HG03159 (cell line): ENCODE results near the gene TERT.

Experiments used
- ATAC-seq: cut with Tn5 transposase; IDR thresholded peaks from one replicate; pipeline ENCODE4 v1.9.1; 2021; ENCODE audit warnings: mild to moderate bottlenecking, moderate library complexity; ENCODE audit not compliant: unreplicated experiment

TERT gene

DNA sequence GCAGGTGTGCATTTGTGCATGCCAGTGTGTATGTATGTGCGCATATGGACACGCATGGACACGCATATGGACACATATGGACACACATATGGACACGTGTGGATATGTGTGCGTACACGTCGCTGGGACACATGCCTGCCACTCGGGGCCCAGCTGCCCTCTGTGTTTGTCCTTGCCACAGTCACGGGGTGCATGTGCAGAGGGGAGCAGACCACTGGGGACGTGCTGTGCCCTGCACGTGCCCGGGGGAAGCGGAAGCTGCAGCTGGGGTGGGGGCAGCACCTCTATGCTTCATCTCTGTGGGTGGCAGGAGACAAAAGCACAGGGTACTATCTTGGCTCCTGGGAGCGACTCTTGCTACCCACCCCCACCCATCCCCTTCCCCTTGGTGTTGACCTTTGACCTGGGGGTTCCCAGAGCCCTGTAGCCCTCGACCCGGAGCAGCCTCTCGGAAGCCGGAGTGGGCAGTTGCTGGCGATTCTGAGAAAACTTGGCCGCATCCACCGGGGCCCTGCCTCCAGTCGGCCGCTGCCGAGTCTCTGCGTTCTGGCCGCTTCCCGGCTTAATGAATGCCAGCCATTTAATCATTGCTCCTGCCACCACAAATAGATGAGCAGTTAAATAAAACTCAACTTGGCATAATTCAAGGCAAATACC lies 72.1 kb downstream of the TERT start:
- no peak for ATAC-seq

DNA sequence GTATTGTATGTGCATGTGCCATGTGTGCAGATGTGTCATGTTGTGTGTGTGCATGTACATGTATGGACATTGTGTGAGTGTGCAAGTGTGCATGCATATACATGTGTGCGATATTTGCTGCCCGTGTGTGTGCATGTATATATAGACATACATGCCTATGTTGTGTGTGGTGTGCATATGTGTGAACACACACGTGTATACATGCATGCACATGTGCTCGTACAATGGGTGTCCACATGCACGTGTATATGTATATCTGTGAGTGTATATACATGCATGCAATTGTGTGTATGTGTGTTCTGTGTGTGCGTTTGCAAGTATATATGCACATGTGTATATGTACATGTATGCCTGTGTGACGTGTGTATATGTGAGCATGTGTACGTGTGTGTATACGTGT lies 72.7 kb downstream of the TERT start:
- no peak for ATAC-seq

DNA sequence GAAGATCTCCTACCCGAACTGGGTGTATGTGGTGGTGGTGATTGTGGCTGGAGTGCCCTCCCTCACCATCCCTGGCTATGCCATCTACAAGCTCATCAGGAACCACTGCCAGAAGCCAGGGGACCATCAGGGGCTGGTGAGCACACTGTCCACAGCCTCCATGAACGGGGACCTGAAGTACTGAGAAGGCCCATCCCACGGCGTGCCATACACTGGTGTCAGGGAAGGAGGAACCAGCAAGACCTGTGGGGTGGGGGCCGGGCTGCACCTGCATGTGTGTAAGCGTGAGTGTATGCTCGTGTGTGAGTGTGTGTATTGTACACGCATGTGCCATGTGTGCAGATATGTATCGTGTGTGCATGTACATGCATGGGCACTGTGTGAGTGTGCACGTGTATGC lies 73.1 kb downstream of the TERT start:
- ATAC-seq = no peak

DNA sequence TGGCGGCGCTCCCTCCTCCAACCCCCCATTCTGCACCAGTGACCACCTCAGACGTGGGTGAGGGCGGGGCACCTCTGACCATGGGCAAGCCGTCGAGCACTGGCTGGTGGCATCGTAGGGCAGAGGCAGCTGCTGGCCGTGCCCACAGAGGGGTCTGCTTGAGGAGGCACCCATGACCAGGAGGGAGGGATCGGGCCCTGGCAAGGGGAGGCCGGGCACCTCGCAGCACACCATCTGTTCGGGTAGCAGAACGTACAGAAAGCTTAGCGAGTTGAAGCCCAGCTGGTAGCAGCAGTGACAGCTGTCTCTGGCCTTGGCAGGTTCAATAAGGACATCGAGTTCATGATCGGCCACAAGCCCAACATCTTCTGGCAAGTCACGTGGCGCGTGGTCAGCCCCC lies 74.0 kb downstream of the TERT start:
- no peak for ATAC-seq

- no peak for ATAC-seq
Observed at GRCh38 chr5:1220351-1220750, 74.5 kb downstream of the TERT start.

- no peak for ATAC-seq
Observed at GRCh38 chr5:1219768-1220100, 75.1 kb downstream of the TERT start.

DNA sequence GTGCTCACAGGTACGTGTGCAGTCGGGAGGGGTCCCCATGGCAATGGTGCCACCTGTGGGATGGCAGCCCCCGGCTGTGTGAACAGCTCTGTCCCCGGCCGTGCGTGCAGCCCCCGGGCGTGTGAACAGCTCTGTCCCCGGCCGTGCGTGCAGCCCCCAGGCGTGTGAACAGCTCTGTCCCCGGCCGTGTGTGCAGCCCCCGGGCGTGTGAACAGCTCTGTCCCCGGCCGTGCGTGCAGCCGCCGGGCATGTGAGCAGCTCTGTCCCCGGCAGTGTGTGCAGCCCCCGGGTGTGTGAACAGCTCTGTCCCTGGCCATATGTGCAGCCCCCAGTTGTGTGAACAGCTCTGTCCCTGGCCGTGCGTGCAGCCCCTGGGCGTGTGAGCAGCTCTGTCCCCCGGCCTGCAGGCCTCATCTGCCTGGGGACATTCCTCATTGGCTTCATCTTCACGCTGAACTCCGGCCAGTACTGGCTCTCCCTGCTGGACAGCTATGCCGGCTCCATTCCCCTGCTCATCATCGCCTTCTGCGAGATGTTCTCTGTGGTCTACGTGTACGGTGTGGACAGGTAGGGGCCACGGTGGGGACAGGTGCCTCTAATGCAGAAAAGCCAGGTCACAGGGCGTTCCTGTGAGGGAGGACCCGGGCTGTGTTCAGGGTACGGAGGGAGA lies 75.6 kb downstream of the TERT start:
- ATAC-seq = no peak

DNA sequence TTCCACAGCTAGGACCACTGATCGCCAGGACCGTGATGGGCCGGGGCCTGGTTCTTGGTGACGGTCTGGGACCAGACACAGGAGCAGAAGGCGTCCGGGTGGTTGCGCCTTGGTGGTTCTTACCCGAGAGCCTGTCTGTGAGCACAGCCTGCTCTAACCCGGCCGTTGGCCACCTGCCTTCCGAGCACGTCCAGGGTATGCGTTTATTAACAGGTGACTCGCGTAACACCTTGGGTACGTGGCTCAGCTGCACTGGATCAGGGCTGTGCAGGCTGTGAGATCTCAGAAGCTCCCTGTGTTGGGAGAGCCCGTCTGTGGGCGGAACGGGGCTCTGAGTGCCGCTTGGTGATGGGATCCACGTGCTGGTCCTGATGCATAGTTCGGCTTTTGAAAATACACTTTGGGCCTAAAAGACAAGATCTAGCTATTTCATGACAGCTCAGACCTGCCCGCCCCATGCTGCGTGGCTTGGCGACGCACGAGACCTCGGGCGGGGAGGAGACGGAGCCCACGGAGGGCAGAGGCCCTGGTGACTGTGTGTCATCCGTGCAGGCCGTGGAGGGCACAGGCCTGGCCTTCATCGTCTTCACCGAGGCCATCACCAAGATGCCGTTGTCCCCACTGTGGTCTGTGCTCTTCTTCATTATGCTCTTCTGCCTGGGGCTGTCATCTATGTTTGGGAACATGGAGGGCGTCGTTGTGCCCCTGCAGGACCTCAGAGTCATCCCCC lies 76.4 kb downstream of the TERT start:
- no peak for ATAC-seq

DNA sequence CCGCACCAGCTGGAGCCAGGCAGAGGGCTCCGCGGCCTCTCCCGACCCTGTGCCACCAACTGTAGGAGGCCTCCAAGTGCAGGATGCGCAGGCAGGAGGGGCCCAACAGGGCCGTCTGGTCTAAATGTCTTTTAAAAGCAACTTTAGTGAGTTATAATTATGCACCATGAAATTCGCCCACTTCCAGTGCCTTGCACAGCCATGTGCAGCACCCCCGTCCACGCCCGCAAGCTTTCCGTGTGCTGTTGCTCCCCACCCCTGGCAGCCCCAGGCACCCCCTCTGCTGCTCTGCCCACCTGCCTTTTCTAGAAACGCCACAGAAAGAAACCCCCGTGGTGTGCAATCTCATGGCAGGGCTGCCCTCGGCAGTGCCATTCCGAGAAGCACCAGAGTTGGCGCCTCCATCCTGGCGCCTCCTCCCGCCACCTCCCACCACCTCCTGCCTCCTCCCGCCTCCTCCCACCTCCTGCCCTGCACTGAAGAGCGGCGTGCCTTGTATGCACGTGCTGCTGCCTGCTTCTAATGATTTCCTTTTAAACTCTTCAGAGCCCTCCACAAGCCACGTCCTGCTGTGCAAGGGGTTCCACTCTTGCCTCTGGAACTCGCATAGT lies 77.2 kb downstream of the TERT start:
- no peak for ATAC-seq

GRCh38 chr5:1216918-1217295 lies 78.0 kb downstream of the TERT start:
- ATAC-seq = no peak

DNA sequence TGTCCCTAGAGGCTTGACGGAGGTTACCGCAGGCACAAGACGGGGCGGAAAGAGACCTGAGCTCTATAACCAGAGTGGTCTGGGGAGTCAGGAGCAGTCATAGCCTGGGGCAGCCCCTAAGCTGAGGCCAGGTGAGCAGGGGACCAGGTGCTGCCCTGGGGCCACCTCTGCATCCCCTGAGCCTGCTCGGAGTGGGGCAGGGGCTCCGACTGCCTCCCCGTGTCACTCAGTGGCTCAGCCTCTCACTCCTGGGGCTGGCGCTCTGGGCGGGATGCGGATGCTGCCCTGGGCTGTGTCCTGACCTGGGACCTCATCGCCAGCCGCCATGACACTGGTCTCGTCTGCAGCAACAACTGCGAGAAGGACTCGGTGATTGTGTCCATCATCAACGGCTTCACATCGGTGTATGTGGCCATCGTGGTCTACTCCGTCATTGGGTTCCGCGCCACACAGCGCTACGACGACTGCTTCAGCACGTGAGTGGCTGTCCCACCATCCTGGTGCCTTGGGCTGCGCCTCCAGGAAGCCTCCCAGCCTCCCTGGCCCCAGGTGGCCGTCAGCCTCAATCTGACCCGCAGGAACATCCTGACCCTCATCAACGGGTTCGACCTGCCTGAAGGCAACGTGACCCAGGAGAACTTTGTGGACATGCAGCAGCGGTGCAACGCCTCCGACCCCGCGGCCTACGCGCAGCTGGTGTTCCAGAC lies 78.5 kb downstream of the TERT start:
- no peak for ATAC-seq

- no peak for ATAC-seq
Observed at GRCh38 chr5:1215320-1216096, 79.4 kb downstream of the TERT start.

DNA sequence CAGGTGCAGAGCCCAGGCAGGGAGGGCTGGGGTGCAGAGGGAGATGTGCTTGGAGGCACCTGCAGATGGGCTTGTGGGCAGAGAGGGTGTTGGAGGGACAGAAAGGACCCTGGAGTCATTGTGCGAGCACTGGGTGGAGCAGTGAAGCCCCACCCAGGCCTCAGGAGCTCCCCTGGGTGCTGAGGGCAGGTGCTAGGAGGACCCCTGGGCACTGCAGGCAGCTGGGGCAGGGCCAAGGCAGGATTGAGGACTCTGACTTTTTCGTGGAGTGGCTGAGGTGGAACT lies 80.0 kb downstream of the TERT start:
- ATAC-seq = no peak

- no peak for ATAC-seq
Observed at GRCh38 chr5:1214163-1214935, 80.5 kb downstream of the TERT start.

DNA sequence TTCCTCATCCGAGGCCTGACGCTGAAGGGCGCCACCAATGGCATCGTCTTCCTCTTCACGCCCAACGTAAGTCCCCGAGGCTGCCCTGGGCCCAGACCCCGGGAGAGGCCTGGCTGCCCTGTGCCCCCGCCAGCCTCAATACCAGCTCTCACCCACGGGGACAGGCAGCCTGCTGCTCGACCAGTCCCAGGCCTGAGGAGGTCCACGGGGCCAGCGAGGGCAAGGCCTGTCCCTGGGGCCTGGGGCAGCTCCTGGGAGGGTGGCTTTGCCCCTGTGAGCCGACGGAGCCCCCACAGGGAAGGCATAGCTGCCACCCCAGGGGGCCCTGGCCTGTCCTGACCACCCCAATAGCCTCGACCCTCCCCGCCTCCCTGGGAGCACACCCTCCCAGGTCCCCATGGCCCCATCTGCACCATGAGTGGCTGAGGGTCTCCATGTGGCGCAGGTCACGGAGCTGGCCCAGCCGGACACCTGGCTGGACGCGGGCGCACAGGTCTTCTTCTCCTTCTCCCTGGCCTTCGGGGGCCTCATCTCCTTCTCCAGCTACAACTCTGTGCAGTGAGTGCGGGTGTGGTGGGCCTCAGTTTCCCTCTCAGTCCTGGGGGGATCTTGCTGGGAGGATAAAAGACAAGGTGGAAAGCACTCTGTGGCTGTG lies 81.2 kb downstream of the TERT start:
- no peak for ATAC-seq

- ATAC-seq = no peak
Observed at GRCh38 chr5:1212881-1213280, 82.0 kb downstream of the TERT start.

DNA sequence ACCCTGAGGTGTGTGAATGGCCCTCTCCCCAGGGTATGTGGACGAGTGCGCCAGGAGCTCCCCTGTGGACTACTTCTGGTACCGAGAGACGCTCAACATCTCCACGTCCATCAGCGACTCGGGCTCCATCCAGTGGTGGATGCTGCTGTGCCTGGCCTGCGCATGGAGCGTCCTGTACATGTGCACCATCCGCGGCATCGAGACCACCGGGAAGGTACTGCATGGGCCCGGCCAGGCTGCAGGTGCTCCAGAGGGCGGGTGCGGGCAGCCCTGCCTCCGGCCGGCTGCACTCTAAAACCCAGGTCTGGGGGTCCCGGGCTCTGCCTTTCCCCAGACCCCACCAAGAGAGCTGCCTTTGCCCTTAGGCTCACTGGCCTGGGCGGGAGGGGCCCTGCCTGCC lies 82.6 kb downstream of the TERT start:
- ATAC-seq = no peak

DNA sequence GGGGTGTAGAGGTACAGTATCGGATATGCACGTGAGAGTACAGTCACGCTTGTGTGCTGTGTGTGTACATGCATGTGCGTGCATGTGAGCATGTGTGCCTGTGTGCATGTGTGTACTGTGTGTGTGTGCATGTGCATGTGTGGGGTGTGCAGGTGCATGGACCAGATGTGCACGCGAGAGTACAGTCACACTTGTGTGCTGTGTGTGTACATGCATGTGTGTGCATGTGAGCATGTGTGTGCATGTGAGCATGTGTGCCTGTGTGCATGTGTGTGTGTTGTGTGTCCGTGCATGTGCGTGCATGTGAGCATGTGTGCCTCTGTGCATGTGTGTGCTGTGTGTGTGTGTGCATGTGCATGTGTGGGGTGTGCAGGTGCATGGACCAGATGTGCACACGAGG lies 83.2 kb downstream of the TERT start:
- ATAC-seq = no peak

GRCh38 chr5:1210832-1211251 lies 84.0 kb downstream of the TERT start:
- ATAC-seq = no peak
